ENCODE results near the gene ACY1.
A peak's percentile ranks its signal among the peaks of the same experiment; 100 is the strongest.
"Not testable (repeated sequence)": the region's sequence is repeated elsewhere in the genome, so short reads cannot be mapped to it uniquely, and the experiment has no call there.

ACY1 gene

DNA sequence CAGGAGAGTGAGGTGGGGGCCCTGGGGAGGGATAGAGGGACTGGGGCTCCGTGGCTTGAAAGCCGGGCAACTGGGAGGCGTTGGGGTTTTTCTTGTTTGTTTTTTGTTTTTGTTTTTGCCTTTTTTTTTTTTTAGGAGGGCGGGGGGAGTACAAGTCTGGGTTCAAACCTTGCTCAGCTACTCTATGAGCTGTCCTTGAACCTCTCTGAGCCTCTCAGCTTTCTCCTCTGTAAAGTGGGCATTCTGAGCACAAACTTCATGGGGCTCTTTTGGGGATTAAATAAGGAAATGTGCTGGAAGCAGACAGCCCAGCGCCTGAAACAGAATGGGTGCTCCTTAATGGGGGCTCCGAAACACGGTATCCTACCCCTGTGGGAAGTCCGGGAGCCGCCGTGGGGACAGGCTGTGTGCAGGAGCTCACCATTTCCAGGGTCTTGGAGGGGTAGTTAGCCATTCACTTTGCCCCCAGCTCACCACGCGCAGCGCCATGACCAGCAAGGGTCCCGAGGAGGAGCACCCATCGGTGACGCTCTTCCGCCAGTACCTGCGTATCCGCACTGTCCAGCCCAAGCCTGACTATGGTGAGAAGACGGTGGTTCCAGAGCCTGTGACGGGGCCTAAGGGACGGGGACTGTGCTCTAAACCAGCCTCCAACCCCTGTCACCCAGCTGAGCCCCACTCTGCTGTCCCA is 388 bp downstream of the ACY1 start:
- DNase-seq (ENCODE audit: low spot score) = no peak

DNA sequence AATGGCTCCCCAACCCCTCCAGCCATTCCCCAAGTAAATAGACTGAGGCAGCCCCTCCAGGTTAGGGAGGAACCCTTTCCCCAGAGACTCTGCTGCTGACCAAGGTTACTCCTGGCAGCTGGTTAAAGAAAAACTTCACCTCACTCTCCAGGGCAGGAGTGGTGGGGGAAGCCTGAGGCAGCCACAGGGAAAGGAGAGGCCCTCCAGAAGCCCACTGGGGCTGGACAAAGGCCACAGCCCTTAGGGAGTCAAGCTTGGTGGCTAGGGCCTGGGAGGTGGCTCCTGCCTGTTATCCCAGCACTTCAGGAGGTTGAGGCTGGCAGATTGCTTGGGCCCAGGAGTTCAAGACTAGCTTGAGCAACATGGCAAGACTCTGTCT is 923 bp downstream of the ACY1 start:
- no peak for DNase-seq (ENCODE audit: low spot score)

DNA sequence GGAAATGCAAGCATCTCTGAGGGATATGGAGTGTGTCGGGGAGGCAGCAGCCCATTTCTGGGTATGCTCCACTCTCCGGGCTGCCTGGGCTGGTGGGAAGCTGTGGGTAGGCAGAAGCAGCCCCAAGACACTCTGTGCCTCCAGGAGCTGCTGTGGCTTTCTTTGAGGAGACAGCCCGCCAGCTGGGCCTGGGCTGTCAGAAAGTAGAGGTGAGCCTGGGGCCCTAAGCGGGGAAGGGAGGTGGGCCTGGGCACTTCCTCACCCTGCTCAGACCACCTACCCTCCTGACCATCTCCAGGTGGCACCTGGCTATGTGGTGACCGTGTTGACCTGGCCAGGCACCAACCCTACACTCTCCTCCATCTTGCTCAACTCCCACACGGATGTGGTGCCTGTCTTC is 1.7 kb downstream of the ACY1 start:
- no peak for DNase-seq (ENCODE audit: low spot score)

DNA sequence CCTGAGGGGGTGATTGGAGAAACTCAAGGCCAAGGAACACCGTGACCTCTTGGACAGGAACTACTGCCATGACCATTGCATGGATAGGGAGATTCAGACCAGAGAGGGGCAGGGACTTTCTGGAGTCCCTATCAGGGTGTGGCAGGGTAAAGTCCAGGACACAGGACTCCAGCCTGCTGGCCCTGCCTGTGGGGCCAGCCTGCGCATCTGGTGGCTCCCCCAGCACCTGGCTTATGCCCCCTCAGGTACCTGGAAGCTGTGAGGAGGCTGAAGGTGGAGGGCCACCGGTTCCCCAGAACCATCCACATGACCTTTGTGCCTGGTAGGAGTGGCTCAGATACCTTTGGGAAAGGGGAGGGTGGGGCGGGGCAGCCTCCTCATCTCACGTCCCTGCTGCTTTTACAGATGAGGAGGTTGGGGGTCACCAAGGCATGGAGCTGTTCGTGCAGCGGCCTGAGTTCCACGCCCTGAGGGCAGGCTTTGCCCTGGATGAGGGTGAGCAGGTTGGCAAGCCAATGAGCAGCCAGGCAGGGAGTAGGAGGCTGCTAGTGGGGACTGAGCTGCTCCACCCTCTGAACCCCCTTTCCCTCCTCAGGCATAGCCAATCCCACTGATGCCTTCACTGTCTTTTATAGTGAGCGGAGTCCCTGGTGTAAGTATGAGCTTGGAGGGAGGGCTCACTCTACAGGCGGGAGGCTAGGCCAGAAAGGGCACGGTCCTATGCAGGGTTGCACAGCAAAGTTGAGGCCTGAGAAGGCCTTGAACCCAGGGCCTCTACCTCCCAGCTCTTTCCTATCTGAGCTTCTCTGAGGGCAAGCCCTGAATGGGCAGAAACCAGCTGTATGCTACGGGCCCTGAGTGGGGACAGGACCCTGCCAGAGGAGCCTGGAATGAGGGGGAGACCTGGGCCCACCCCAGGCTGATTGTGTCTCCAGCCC is 2.9 kb downstream of the ACY1 start:
- no peak for DNase-seq (ENCODE audit: low spot score)

DNA sequence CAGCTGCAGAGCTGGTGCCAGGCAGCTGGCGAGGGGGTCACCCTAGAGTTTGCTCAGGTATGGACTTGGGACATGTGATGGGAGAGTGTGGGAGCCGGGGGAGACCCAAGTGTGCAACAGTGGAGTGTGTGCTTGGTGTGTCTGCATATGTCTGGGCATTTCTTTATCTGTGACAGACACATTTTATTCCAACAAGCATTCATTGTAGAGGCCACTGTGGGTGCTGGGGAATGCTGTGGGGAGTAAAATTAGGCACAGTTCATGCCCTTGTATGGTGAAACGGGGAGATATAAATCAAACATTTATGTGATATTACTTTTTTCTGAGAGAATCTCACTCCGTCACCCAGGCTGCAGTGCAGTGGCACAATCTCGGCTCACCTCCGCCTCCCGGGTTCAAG is 4.2 kb downstream of the ACY1 start:
- DNase-seq (ENCODE audit: low spot score) = no peak

DNA sequence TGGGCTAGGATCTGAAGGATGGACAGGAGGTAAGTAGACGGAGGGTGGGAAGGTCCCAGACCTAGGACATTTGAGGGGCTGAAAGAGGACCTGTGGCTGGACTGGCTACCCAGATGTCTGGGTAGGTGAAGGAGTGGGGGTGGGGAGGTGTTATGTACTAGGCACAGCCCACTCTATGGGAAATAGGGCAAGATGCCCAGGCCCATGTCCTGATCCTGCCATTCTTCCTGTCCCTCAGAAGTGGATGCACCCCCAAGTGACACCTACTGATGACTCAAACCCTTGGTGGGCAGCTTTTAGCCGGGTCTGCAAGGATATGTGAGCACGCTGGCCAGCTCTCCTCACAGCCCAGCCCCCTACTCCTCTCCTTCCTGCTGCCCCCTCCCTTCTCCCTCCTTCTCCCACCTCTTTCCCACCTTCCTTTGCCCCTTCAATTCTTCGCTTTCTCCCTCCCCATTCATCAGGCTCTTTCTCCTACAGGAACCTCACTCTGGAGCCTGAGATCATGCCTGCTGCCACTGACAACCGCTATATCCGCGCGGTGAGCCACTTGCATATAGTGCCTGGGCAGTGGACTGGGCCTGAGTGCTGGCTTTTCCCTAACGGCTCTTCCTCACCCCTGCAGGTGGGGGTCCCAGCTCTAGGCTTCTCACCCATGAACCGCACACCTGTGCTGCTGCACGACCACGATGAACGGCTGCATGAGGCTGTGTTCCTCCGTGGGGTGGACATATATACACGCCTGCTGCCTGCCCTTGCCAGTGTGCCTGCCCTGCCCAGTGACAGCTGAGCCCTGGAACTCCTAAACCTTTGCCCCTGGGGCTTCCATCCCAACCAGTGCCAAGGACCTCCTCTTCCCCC is 5.2 kb downstream of the ACY1 start:
- DNase-seq (ENCODE audit: low spot score) = no peak

DNA sequence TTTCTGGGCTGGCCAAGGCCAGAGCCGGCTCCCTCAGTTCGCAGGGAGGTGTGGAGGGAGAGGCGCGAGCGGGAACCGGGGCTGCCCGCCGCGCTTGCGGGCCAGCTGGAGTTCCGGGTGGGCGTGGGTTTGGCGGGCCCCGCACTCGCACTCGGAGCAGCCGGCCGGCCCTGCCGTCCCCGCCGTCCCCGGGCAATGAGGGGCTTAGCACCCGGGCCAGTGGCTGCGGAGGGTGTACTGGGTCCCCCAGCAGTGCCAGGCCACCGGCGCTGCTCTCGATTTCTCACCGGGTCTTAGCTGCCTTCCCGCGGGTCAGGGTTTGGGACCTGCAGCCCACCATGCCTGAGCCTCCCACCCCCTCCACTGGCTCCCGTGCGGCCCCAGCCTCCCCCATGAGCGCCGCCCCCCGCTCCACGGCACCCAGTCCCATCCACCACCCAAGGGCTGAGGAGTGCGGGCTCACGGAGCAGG is 7.2 kb downstream of the ACY1 start:
- DNase-seq (ENCODE audit: low spot score) = not testable (repeated sequence)

DNA sequence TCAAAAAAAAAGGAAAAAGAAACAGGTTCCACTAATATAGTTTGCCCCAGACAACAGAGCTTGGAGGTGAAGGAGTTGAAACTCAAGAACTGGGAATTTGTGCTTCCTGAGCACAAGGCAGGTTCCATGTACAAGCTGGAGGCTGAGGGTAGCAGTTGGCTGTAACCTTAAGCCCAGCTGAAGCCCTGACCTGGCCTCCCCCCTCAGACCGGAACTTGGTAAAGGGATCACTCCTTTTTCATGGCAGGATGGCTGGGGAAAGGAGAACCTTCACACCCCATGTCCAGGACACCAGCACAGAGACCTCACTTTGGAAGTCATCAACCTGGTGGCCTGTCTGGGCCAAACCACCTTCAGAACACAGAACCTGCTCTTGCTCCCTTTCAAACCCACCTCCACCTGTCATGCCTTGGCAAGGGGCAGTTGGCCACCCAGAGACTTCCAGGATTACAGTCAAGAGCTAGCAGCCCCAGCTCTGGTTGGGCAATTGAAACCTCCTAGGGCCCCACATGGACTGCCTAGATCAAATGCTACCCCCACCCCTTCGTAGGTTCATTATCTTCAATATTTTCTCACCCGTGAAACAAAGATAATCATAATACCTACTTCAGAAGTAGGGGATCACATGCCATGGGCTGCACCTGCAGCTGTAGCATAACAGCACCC is 8.8 kb downstream of the ACY1 start:
- DNase-seq (ENCODE audit: low spot score) = no peak

DNA sequence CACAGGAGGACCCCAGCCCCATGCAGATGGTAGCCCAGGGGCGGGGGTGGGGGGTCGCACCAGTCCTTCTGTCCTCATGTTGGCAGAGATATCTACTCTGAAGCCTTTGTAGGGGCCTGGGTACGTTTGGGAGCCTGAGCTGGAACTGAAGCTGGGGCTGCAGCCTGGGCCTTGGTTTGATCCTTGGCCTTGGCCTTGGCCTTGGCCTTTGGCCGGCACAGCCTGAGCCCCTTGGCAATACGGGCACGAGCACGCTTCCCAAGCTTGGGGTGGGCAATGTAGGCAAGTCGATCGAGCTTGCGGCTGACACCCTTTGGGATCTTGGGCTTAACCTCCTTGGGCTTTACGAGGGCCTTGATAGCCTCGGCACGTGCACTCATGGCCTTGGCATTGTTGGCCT is 10.3 kb downstream of the ACY1 start:
- DNase-seq (ENCODE audit: low spot score) = not testable (repeated sequence)

DNA sequence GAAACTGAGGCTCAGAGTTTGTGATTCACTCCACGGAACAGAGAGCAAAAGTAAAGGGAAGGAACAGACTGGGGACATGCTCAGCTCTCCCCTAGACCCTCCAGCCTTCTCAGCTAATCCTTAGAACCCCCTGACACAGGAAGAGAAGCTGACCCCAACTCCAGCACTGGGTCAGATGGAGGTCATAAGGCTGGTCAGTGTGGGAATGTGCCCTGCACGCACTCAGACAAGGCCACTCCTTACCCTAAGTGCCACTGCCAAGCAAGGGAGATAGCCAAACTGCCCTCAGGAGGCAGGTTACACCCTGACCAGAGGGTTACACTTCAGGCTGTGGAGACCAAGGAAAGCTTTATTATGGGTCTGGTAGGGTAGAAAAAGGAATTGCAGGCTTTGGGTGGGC is 11.2 kb downstream of the ACY1 start:
- no peak for DNase-seq (ENCODE audit: low spot score)

DNA sequence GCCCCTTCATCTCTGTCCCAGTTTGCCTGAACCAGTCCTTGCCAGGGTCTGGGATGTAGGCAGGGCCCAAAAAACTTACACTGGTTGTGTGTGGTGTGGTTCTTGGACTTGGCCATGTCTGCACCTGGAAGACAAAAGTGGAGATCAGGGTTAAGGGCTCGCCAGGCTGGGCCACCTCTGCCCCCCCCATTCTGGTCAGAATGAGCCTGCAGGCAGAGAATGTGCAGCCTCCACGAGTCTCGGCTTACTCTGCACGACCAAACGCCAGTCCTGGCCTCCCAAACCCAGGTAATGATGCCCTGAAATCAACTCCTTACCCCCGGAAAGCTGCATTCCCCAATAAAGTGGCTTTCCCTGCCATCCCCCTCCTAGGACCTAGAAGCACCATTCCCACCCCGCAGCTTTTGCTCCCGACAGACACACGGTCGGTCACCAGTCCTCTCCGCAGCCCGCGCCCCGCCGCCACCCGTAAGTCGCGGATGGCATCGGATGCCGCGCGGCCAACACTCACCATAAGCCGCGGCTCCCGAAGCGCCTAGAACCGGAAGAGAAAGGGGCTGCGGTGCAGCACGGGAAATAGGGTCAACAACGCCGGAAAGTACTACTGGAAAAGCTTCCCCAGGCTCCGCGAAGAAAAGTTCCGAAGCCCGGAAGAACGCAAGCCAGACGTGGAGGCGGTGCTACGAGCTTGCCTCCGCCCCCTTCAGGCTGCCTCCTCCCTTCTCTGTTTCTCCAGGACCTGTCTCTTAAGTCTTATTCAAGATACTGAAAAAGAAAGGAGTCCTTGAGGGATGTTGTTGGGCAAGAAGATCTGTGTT is 12.2 kb downstream of the ACY1 start, which contains the start of gene RPL29:
Gene RPL29 (minus strand): TSS at position 550 of the 818 bp plus-strand sequence. CDS start 434 bp downstream, at position 116.
- peak; percentile 93 for DNase-seq (ENCODE audit: low spot score)

DNA sequence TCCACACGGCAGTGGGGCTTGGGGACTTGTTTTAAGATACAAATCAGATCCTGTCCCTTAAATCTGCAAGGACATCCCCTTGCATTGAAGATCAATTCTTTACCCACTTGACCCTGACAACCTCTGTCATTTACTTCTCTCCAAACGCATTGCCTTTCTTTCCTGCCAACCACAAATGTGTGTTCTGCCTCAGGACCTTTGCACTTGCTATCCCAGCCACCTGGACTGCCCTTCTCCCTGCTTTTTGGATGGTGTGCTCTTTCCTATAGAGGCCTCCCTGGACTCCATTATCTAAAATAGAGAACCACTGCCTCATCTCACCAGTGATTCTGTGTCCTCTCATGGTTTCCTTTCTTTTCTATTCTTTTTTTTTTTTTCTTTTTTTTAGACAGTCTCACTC is 13.8 kb downstream of the ACY1 start:
- DNase-seq (ENCODE audit: low spot score) = no peak

DNA sequence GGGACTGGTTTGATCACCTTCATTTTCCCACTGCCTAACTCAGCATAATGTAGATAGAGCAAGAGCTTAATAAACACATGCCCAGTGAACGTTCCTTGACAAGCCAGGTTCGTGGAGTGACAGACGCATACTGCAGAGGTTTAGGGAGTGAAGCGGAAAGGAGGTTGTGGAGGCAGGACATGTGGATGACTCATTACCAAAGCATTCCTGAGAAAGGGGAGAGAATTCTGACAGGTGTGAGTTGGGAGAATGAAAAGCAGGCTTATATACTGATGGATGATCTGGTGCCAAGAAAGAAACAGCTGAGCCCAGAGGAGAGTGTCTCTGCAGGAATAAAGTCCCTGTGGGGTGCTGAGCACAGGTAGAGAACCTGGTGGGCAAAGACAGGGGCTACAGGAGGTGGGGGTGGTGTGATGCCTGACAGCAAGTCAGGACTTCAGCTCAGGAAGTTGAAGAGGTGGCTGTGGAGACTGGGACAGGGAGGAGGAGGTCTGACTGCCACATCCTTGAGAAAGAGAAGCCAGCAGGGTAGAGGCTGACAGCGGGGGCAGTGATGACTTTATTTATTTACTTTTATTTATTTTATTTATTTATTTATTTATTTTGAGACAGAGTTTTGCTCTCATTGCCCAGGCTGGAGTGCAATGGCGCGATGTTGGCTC is 14.7 kb downstream of the ACY1 start:
- no peak for DNase-seq (ENCODE audit: low spot score)

DNA sequence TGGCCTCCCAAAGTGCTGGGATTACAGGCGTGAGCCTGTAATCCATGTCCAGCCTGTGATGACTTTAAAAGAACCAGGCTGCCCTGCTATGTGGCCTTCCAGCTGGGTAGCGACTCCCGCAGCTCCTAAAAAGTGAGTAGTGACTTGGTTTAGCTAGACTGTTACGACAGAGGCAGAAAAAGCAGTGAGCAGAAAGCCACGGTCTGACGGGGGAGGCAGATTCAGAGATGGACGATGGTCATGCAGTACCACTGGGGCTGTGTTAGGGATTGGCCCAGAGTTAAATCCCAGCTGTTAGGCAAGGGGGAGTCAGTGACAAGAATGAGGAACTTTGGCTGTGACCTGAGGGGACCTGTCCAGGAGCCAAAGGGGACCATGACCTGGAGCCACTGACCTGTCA is 15.4 kb downstream of the ACY1 start:
- DNase-seq (ENCODE audit: low spot score) = no peak

DNA sequence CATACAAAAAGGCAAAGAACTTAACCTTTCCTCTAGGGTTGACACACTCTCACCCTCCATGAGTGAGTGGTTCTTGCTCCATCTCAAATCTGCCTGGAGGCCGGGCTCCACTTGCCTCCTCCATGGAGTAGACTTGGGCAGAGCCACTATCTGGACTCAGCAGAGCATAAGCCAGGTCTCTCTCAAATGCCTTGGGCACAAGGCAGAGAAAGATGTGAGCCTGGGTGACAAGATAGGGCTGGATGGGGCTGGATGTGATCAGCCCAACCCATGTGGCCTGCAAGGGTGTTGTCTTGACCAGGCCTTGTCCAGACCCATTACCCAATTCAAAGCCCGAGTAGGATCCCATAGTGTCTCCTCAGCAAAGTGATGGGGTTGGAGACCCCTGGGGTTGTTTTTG is 16.5 kb downstream of the ACY1 start:
- no peak for DNase-seq (ENCODE audit: low spot score)

DNA sequence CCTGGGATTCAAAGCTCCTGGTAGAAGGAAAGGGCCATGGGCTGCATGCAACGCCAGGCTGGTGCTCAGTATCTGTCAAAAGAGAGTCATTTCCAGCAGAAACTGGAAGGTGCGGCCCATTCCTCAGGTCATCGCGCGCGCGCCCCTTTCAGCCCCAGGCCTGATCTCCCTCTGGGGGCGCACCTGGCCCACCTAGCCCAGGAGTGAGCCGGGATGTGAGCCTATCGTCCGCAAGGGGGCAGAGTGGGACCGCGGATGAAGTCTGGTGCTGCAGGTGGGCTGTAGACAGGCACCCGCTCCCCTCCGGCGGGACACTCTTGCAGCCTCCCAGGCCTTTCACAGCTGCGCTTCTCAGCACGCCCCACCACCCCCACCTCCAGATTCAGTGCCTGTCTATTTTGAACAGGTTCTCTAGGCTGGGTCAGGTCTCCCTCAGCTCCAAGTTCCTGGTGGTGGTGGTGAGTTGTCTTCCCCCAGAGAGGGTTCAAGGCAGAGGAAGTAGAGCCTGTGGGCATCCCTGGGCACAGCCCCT is 18.2 kb downstream of the ACY1 start:
- peak; percentile 59 for DNase-seq (ENCODE audit: low spot score)

DNA sequence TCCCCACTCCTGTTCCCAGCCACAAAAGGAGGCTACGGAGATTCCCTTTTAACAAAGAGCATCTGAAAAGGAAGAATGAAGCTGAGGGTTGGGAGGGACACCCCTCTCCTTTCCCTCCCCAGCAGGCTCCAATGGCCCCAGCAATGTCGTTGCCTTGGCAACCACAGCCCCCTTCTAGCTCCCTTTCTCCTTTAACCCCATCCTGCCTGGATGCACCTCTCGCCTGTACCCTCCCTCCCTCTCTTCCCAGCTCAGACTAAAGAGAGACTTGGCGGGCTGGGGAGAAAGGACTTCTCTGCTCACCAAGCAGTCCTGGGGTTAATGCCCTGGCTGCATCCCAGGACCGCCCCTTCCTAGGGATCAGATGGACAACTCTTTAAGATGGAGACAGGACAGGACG is 19.4 kb downstream of the ACY1 start:
- no peak for DNase-seq (ENCODE audit: low spot score)

DNA sequence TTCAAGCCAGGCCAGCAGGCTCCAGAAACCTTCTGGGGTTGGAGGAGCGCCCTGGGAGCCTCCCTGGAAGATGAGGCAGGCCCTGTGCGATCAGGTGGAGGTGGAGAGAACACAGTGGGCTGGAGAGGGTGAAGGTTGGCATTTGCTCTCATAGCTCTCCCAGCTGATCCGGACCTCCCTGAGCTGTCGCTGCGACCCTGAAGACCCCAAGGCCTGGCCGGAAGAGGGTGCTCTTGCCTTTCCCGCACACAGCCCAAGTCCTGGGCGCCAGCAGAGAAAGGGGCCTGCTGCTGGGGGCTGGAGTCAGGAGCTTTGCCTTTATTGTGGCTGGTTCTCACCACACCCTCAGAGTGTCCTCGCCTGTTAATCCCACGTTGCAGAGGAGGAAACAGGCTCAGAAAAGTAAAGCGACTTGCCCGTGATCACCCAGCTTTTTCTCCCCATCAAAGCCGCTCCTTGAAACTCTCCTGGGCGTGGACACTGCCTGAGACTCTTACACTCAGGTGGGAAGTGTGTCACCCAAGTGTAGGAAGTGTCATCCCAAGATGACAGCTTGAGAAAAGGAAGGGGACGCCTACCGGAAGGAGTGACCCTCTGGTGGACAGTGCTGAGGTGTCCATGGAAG is 20.9 kb downstream of the ACY1 start:
- peak; percentile 76 for DNase-seq (ENCODE audit: low spot score)

DNA sequence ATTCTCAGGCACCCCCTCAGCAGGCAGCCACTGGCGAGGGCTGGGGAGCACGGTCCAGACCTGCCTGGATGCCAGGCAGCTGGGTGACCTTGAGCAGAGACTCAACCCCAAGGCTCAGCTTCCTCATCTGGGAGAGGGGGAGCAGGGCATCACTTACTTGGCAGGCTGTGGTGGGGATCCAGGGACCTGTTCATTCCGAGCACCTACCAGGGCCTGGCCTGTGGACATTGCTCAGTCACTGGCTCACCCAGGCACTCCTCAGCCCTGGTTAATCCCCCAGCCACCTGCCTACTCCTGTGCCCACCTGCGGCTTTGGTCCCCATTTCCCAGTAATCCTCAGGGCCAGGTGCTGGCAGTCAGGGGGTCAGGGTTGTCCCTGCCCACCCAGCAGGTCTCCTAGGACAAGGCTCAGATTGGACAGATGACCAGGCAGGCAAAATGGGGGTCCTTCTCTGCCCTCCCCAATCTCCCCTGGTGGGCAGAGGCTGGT is 21.6 kb downstream of the ACY1 start:
- no peak for DNase-seq (ENCODE audit: low spot score)
